A549 (cell line): ENCODE data around the gene TRIM3. TPM values are rescaled to one million over a fixed set of nuclear protein-coding genes. Genes with fewer than 3 reads are reported as not detected.

Experiments
- ATAC-seq, 2 experiments: fragments of 200-7000 bp in 1 of 2; fragments of >200 bp in 1 of 2; cut with Nextera tagmentation in 1 of 2; cut with Tn5 transposase in 1 of 2; 3 replicates each; pipeline versions ENCODE4 v1.8.0 to v1.9.1; 2018 to 2020; ENCODE audit warnings: mild to moderate bottlenecking in 1 of 2, moderate library complexity in 1 of 2
- CTCF ChIA-PET: fragments of 300-600 bp; sonication (Branson Sonifier 250); formaldehyde crosslinking; extraction: SDS; loops from one replicate; lab custom pipeline; 2021; ENCODE audit warnings: antibody characterized with exemption, inconsistent platforms; lab: Yijun Ruan, JAX
- POLR2A ChIA-PET: fragments of 350-600 bp; formaldehyde crosslinking; extraction: SDS; loops from one replicate; lab custom pipeline; 2021; ENCODE audit warnings: antibody characterized with exemption, inconsistent platforms; lab: Yijun Ruan, JAX
- DNase-seq, 2 experiments: peaks; one replicate each; pipeline versions ENCODE4 v3.0.0 to v3.0.0-alpha.2; 2011 to 2016; ENCODE audit warnings: low read depth in 1 of 2, low spot score in 1 of 2
- FAIRE-seq: peaks from 2 replicates; lab custom pipeline; 2011; peaks lifted over from hg19 to GRCh38; lab: Jason Lieb, UNC
- H3K27ac ChIP-seq, 2 experiments: fragments of >200 bp; sonication (Bioruptor Twin); formaldehyde crosslinking; 3 replicates each; pipeline ENCODE4 v1.5.1; 2016 to 2017
- H3K4me1 ChIP-seq: fragments of >200 bp; sonication (Bioruptor Twin); formaldehyde crosslinking; 3 replicates; pipeline ENCODE4 v1.6.1; 2016
- H3K4me2 ChIP-seq: fragments of >200 bp; sonication (Bioruptor Twin); formaldehyde crosslinking; 3 replicates; pipeline ENCODE4 v1.6.1; 2016
- H3K4me3 ChIP-seq: fragments of >200 bp; sonication (Bioruptor Twin); formaldehyde crosslinking; 3 replicates; pipeline ENCODE4 v1.5.1; 2016
- H3K9me3 ChIP-seq: fragments of >200 bp; sonication (Bioruptor Twin); formaldehyde crosslinking; 3 replicates; pipeline ENCODE4 v1.6.1; 2016
- BCL3 ChIP-seq: fragments of >200 bp; sonication (Bioruptor Twin); formaldehyde crosslinking; IDR thresholded peaks from 3 replicates; pipeline ENCODE4 v1.6.1; 2016
- CBX8 ChIP-seq: fragments of 200-600 bp; sonication (generic); IDR thresholded peaks from 2 replicates; pipeline ENCODE4 v1.6.1; 2016
- CHD2 ChIP-seq: fragments of 150-350 bp; IDR thresholded peaks from 2 replicates; pipeline ENCODE4 v1.6.1; 2014; ENCODE audit warnings: low read length; ENCODE audit not compliant: partially characterized antibody
- CHD4 ChIP-seq: fragments of 200-600 bp; sonication (generic); IDR thresholded peaks from 2 replicates; pipeline ENCODE4 v1.6.1; 2016; ENCODE audit warnings: antibody characterized with exemption, mild to moderate bottlenecking, borderline replicate concordance
- FOSB ChIP-seq: fragments of 250-450 bp; sonication (Bioruptor Pico); IDR thresholded peaks from 2 replicates; pipeline ENCODE4 v1.5.0; 2020; ENCODE audit warnings: mild to moderate bottlenecking, moderate library complexity
- HEYL ChIP-seq: fragments of 250-450 bp; sonication (Bioruptor Pico); IDR thresholded peaks from 2 replicates; pipeline ENCODE4 v1.8.0; 2021; ENCODE audit warnings: mild to moderate bottlenecking, moderate library complexity
- HMGXB4 ChIP-seq: fragments of 250-450 bp; sonication (Bioruptor Pico); IDR thresholded peaks from 2 replicates; pipeline ENCODE4 v1.5.0; 2021; ENCODE audit warnings: mild to moderate bottlenecking, moderate library complexity, borderline replicate concordance
- HOXA7 ChIP-seq: fragments of 250-450 bp; sonication (Bioruptor Pico); IDR thresholded peaks from 2 replicates; pipeline ENCODE4 v1.5.0; 2020; ENCODE audit warnings: mild to moderate bottlenecking, moderate library complexity
- HOXB13 ChIP-seq: fragments of 250-450 bp; sonication (Bioruptor Pico); IDR thresholded peaks from 2 replicates; pipeline ENCODE4 v1.5.0; 2020; ENCODE audit warnings: low read depth, mild to moderate bottlenecking, moderate library complexity
- JUN ChIP-seq, 2 experiments: fragments of >200 bp; sonication (Bioruptor Twin); formaldehyde crosslinking; IDR thresholded peaks; 2 replicates in 1 of 2; 3 replicates in 1 of 2; pipeline ENCODE4 v1.6.1; 2016 to 2017
- MAFK ChIP-seq: fragments of 450-650 bp; IDR thresholded peaks from 2 replicates; pipeline ENCODE4 v1.6.1; 2014; ENCODE audit not compliant: partially characterized antibody
- MYC ChIP-seq: IDR thresholded peaks from 2 replicates; pipeline ENCODE4 v1.6.1; 2012; ENCODE audit warnings: mild to moderate bottlenecking, inconsistent platforms, low read length, improper control_type of control experiment, borderline replicate concordance
- NR3C1 ChIP-seq: fragments of >200 bp; sonication (Bioruptor Twin); formaldehyde crosslinking; IDR thresholded peaks from 3 replicates; pipeline ENCODE4 v1.6.1; 2017
- PHF8 ChIP-seq: fragments of 200-600 bp; sonication (generic); IDR thresholded peaks from 2 replicates; pipeline ENCODE4 v1.6.1; 2016; ENCODE audit warnings: low read depth, mild to moderate bottlenecking, antibody characterized with exemption, moderate library complexity, borderline replicate concordance
- POLR2A ChIP-seq: IDR thresholded peaks from 2 replicates; pipeline ENCODE4 v1.6.1; 2012; ENCODE audit warnings: mild to moderate bottlenecking, low read length
- RAD21 ChIP-seq, 2 experiments: fragments of >200 bp in 1 of 2; sonication (Bioruptor Twin) in 1 of 2; formaldehyde crosslinking in 1 of 2; IDR thresholded peaks in 1 of 2; conservative IDR thresholded peaks in 1 of 2; 2 replicates in 1 of 2; 3 replicates in 1 of 2; pipeline ENCODE4 v1.6.1; 2012 to 2018; ENCODE audit warnings: inconsistent platforms in 1 of 2
- RCOR1 ChIP-seq: fragments of 150-350 bp; IDR thresholded peaks from 2 replicates; pipeline ENCODE4 v1.6.1; 2014; ENCODE audit warnings: antibody characterized with exemption, low read length, low read depth
- ZNF302 ChIP-seq: fragments of 250-450 bp; sonication (Bioruptor Pico); IDR thresholded peaks from 2 replicates; pipeline ENCODE4 v1.9.0; 2021; ENCODE audit warnings: inconsistent platforms, mild to moderate bottlenecking, moderate library complexity
- ZSCAN20 ChIP-seq: fragments of 250-450 bp; sonication (Bioruptor Pico); IDR thresholded peaks from 2 replicates; pipeline ENCODE4 v1.8.0; 2022; ENCODE audit warnings: mild to moderate bottlenecking, moderate library complexity
- WGBS: methylation state at CpG from one replicate; pipeline ENCODE4 v1.1.6; 2017; ENCODE audit errors: missing lambda C conversion rate; 5-methylcytosine and 5-hydroxymethylcytosine counted together
- polyA plus RNA-seq, 4 experiments: library from polyadenylated mRNA; depleted of rRNA in 3 of 4; stranded (reverse); fragments of >200 nt; fragmentation: RNase III in 1 of 4; extraction: RNeasy Plus Mini Kit Qiagen cat#74134 plus additional on column Dnase treatment in 1 of 4; gene quantifications; 2 replicates in 3 of 4; 3 replicates in 1 of 4; pipeline ENCODE4 v1.2.3, GENCODE V29; 2011 to 2017
- TF ChIP-seq, protein P1 (sequence below): fragments of 150-350 bp; IDR thresholded peaks from 2 replicates; pipeline ENCODE4 v1.6.1; 2014; ENCODE audit warnings: low read depth, mild to moderate bottlenecking, low read length
- TF ChIP-seq, protein P2 (sequence below): IDR thresholded peaks from 2 replicates; pipeline ENCODE4 v1.6.1; 2012

The TRIM3 gene
- polyA plus RNA-seq, 2 of the 4 experiments (the other 2 are of a cell fraction): 10.0 to 17.5 TPM

- TF ChIP-seq, protein P1, sequence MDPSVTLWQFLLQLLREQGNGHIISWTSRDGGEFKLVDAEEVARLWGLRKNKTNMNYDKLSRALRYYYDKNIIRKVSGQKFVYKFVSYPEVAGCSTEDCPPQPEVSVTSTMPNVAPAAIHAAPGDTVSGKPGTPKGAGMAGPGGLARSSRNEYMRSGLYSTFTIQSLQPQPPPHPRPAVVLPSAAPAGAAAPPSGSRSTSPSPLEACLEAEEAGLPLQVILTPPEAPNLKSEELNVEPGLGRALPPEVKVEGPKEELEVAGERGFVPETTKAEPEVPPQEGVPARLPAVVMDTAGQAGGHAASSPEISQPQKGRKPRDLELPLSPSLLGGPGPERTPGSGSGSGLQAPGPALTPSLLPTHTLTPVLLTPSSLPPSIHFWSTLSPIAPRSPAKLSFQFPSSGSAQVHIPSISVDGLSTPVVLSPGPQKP: no peak
- TF ChIP-seq HEYL (CRISPR knock-in tag): no peak
- TF ChIP-seq NR3C1: no peak
- TF ChIP-seq BCL3: no peak
- TF ChIP-seq PHF8: no peak
- no peak for TF ChIP-seq FOSB (CRISPR knock-in tag)
Measured at GRCh38 chr11:6505577-6506240, 32.0 kb upstream of the TRIM3 start (continued).

GRCh38 chr11:6504166-6504565 is 30.4 kb upstream of the TRIM3 start:
- FAIRE-seq (no peak), DNase-seq (no peak), ATAC-seq (no peak)
- Histone ChIP-seq H3K4me3 (no peak overlapping the region), H3K27ac (no peak overlapping the region), H3K4me2 (no peak overlapping the region), H3K9me3 (no peaks in the 10 kb centered on the region), H3K4me1 (no peaks in the 10 kb centered on the region)
- POLR2A ChIA-PET: interaction anchor here (0.9 kb wide), 1 partner anchor 23 kb away, joined by 3 read pairs; the partner anchor contains the start of genes ARFIP2 and TIMM10B
- TF ChIP-seq HOXA7 (CRISPR knock-in tag) (no peak), HMGXB4 (CRISPR knock-in tag) (no peak), ZNF302 (CRISPR knock-in tag) (no peak), RCOR1 (no peak), HOXB13 (CRISPR knock-in tag) (no peak), RAD21 (conservative IDR thresholded peaks at IDR 0.05 in 1 of 2, IDR thresholded peaks at IDR 0.05 in 1 of 2) (no peak), MAFK (no peak), ZSCAN20 (CRISPR knock-in tag) (no peak)
- TF ChIP-seq, protein P2, sequence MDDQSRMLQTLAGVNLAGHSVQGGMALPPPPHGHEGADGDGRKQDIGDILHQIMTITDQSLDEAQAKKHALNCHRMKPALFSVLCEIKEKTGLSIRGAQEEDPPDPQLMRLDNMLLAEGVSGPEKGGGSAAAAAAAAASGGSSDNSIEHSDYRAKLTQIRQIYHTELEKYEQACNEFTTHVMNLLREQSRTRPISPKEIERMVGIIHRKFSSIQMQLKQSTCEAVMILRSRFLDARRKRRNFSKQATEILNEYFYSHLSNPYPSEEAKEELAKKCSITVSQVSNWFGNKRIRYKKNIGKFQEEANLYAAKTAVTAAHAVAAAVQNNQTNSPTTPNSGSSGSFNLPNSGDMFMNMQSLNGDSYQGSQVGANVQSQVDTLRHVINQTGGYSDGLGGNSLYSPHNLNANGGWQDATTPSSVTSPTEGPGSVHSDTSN: no peak
- WGBS: 81% methylated on average over 3 of the region's 3 CpGs
- CTCF ChIA-PET: interaction anchor here (1.2 to 9.1 kb wide), 11 partner anchors 9 to 125 kb away, joined by 3 to 140 read pairs (median 9); no protein-coding TSS in a partner anchor

DNA sequence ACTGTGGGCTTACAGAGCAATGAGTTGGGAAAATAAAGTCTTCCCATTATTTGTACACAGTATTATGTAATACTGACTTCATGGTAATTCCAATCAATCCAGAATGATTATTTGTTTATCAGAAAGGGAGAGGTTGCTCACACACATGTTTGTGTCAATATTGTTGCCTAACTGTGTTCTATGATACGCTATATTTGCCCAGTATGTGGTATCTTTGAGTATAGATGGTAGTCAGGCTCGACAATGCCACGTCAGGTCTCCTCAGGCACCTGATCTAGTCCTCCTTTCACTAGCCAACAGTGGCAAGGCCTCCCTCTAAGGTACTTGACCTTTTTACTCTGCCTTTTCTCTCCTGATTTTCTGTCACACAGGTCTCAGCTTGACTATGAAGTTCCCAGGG is 28.6 kb upstream of the TRIM3 start:
- 95% methylated on average over 3 of the region's 3 CpGs for WGBS
- CTCF ChIA-PET: interaction anchor here (6.0 kb wide), 1 partner anchor 124 kb away, joined by 30 read pairs; no protein-coding TSS in a partner anchor
- TF ChIP-seq CHD4 (no peak), ZNF302 (CRISPR knock-in tag) (no peak), HOXB13 (CRISPR knock-in tag) (no peak), NR3C1 (no peak), CHD2 (no peak), MYC (no peak), ZSCAN20 (CRISPR knock-in tag) (no peak), JUN (IDR thresholded peaks at IDR 0.05) (no peak), POLR2A (no peak), HEYL (CRISPR knock-in tag) (no peak), CBX8 (no peak)
- TF ChIP-seq, all 56 proteins: peak for 0
- no peak for FAIRE-seq
- POLR2A ChIA-PET: no interaction called here
- Histone ChIP-seq H3K4me1 (no peaks in the 10 kb centered on the region), H3K9me3 (no peaks in the 10 kb centered on the region), H3K4me3 (no peak overlapping the region), H3K4me2 (no peak overlapping the region), H3K27ac (no peak overlapping the region)
- no peak for ATAC-seq
- no peak for DNase-seq
